ENCODE measurements around the gene RBMS3.

DNA sequence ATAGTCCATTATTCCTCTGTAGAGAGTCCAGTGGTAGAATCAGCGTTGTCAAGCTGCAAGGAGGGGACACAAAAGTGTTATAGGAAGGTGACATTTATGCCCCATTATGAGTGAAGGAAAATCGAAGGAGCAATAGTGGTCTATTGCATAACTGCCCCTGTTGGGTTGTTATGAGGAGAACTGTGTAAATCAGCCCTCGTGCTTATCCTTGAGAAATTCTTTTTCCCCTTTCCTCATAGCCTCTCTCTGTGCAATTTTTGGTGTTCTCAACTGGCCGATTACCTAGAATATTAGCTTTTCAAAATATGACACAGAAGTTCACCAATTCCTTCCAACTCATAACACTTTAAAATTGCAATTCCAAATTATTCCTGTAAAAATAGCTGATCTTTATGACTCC, 286.6 kb downstream of the RBMS3 start:
- TF ChIP-seq, protein P1, sequence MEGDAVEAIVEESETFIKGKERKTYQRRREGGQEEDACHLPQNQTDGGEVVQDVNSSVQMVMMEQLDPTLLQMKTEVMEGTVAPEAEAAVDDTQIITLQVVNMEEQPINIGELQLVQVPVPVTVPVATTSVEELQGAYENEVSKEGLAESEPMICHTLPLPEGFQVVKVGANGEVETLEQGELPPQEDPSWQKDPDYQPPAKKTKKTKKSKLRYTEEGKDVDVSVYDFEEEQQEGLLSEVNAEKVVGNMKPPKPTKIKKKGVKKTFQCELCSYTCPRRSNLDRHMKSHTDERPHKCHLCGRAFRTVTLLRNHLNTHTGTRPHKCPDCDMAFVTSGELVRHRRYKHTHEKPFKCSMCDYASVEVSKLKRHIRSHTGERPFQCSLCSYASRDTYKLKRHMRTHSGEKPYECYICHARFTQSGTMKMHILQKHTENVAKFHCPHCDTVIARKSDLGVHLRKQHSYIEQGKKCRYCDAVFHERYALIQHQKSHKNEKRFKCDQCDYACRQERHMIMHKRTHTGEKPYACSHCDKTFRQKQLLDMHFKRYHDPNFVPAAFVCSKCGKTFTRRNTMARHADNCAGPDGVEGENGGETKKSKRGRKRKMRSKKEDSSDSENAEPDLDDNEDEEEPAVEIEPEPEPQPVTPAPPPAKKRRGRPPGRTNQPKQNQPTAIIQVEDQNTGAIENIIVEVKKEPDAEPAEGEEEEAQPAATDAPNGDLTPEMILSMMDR (IDR thresholded peaks at IDR 0.05): no peak
- no peak for TF ChIP-seq POLR2A (IDR thresholded peaks at IDR 0.05)
